ENCODE data around the gene LHX3. TPM values are rescaled to one million over a fixed set of nuclear protein-coding genes. Genes with fewer than 3 reads are reported as not detected.

The LHX3 gene
- total and polyA plus RNA-seq, 8 donors = not detected

GRCh38 chr9:136203408-136204144, 1.4 kb downstream of the LHX3 start:
- peak in 1 of 6 donors; percentile 70 for DNase-seq
- Histone ChIP-seq H3K4me1 (no peaks in the 10 kb centered on the region), H3K4me3 (no peak overlapping the region), H3K9me3 (no peaks in the 10 kb centered on the region), H3K27me3 (peaks cover 0 to 43% (median 12%) of the 10 kb centered on the region in 4 donors), H3K36me3 (no peaks in the 10 kb centered on the region), H3K27ac (no peak overlapping the region)
- intact Hi-C loops (cut with DNase I) = no loop called here
- no peak for ATAC-seq
- no peak for FAIRE-seq
- 16 to 20% methylated on average over 25 to 33 of the region's 33 CpGs for WGBS, 2 donors
- no peak for TF ChIP-seq CTCF (IDR thresholded peaks at IDR 0.05)

- FAIRE-seq = no peak
- Histone ChIP-seq H3K4me1 (no peaks in the 10 kb centered on the region), H3K27me3 (peaks cover 0 to 43% (median 12%) of the 10 kb centered on the region in 4 donors), H3K27ac (no peak overlapping the region), H3K9me3 (no peaks in the 10 kb centered on the region), H3K4me3 (no peak overlapping the region), H3K36me3 (no peaks in the 10 kb centered on the region)
- TF ChIP-seq CTCF (IDR thresholded peaks at IDR 0.05) = no peak
- 12 to 15% methylated on average over 63 to 99 of the region's 99 CpGs for WGBS, 2 donors
- no peak for ATAC-seq
- intact Hi-C loops (cut with DNase I) = no loop called here
- peak in 1 of 6 donors; percentile 72 for DNase-seq
Observed at GRCh38 chr9:136202454-136203407, 2.2 kb downstream of the LHX3 start.

- Histone ChIP-seq H3K4me1 (no peaks in the 10 kb centered on the region), H3K9me3 (no peaks in the 10 kb centered on the region), H3K27ac (no peak overlapping the region), H3K36me3 (no peaks in the 10 kb centered on the region), H3K27me3 (peaks cover 0 to 43% (median 16%) of the 10 kb centered on the region in 4 donors), H3K4me3 (no peak overlapping the region)
- peak in 3 of 4 donors; percentile 34 to 79 (median 57) for ATAC-seq
- FAIRE-seq = no peak
- 6% methylated on average over 61 to 85 of the region's 85 CpGs for WGBS, 2 donors
- DNase-seq = peak in 2 of 6 donors; percentile 57 to 74
- TF ChIP-seq CTCF (IDR thresholded peaks at IDR 0.05) = no peak
- intact Hi-C loops (cut with DNase I) = no loop called here
Observed at GRCh38 chr9:136201609-136202453, 3.1 kb downstream of the LHX3 start.

GRCh38 chr9:136201174-136201573, 3.8 kb downstream of the LHX3 start:
- no peak overlapping the region for H3K4me3 ChIP-seq
- no peak for TF ChIP-seq CTCF (IDR thresholded peaks at IDR 0.05)
- H3K36me3 ChIP-seq = no peaks in the 10 kb centered on the region
- H3K27ac ChIP-seq = no peak overlapping the region
- no peak for FAIRE-seq
- no peaks in the 10 kb centered on the region for H3K4me1 ChIP-seq
- DNase-seq = no peak
- 47 to 49% methylated on average over 13 of the region's 13 CpGs for WGBS, 2 donors
- intact Hi-C loops (cut with DNase I) = no loop called here
- H3K27me3 ChIP-seq = peaks cover 0 to 43% (median 16%) of the 10 kb centered on the region in 4 donors
- H3K9me3 ChIP-seq = no peaks in the 10 kb centered on the region
- no peak for ATAC-seq
